ENCODE measurements around the gene SGSM1. TPM values are rescaled to one million over a fixed set of nuclear protein-coding genes. Genes with fewer than 3 reads are reported as not detected.

Gene SGSM1
- total RNA-seq, 1 donor from 2014 or later: 3.7 TPM

GRCh38 chr22:24822471-24822870 is 16.5 kb downstream of the SGSM1 start:
- H3K36me3 Mint-ChIP-seq: no peaks in the 10 kb centered on the region
- H3K9me3 Mint-ChIP-seq: no peaks in the 10 kb centered on the region
- no peak overlapping the region for H3K4me3 Mint-ChIP-seq
- DNase-seq (ENCODE audit: extremely low spot score, unreplicated experiment): no peak
- peaks cover 4% of the 10 kb centered on the region for H3K4me1 Mint-ChIP-seq (ENCODE audit: unreplicated experiment)
- no peaks in the 10 kb centered on the region for H3K27me3 Mint-ChIP-seq
- TF ChIP-seq CTCF (conservative IDR thresholded peaks at IDR 0.05): no peak
- no peak overlapping the region for H3K27ac Mint-ChIP-seq

GRCh38 chr22:24823787-24824186 is 17.8 kb downstream of the SGSM1 start:
- no peak for TF ChIP-seq CTCF (conservative IDR thresholded peaks at IDR 0.05)
- H3K27ac Mint-ChIP-seq: peak overlapping the region; percentile 50
- H3K4me1 Mint-ChIP-seq (ENCODE audit: unreplicated experiment): peaks cover 4% of the 10 kb centered on the region
- DNase-seq (ENCODE audit: extremely low spot score, unreplicated experiment): no peak
- H3K36me3 Mint-ChIP-seq: no peaks in the 10 kb centered on the region
- no peaks in the 10 kb centered on the region for H3K27me3 Mint-ChIP-seq
- no peaks in the 10 kb centered on the region for H3K9me3 Mint-ChIP-seq
- no peak overlapping the region for H3K4me3 Mint-ChIP-seq

GRCh38 chr22:24824250-24824649 is 18.2 kb downstream of the SGSM1 start:
- H3K36me3 Mint-ChIP-seq: no peaks in the 10 kb centered on the region
- H3K27ac Mint-ChIP-seq: peak overlapping the region; percentile 50
- peaks cover 8% of the 10 kb centered on the region for H3K4me1 Mint-ChIP-seq (ENCODE audit: unreplicated experiment)
- no peaks in the 10 kb centered on the region for H3K27me3 Mint-ChIP-seq
- H3K9me3 Mint-ChIP-seq: no peaks in the 10 kb centered on the region
- TF ChIP-seq CTCF (conservative IDR thresholded peaks at IDR 0.05): no peak
- DNase-seq (ENCODE audit: extremely low spot score, unreplicated experiment): no peak
- H3K4me3 Mint-ChIP-seq: no peak overlapping the region

- TF ChIP-seq CTCF (conservative IDR thresholded peaks at IDR 0.05): no peak
- no peak overlapping the region for H3K4me3 Mint-ChIP-seq
- peak overlapping the region; percentile 11 for H3K27ac Mint-ChIP-seq
- H3K27me3 Mint-ChIP-seq: no peaks in the 10 kb centered on the region
- H3K4me1 Mint-ChIP-seq (ENCODE audit: unreplicated experiment): peaks cover 14% of the 10 kb centered on the region
- H3K36me3 Mint-ChIP-seq: no peaks in the 10 kb centered on the region
- DNase-seq (ENCODE audit: extremely low spot score, unreplicated experiment): no peak
- H3K9me3 Mint-ChIP-seq: no peaks in the 10 kb centered on the region
Observed at GRCh38 chr22:24824915-24825314, 18.9 kb downstream of the SGSM1 start.

- Mint-ChIP-seq H3K4me1 (ENCODE audit: unreplicated experiment) (peaks cover 22% of the 10 kb centered on the region), H3K9me3 (no peaks in the 10 kb centered on the region), H3K27ac (peak overlapping the region; percentile 95), H3K27me3 (peaks cover 9% of the 10 kb centered on the region), H3K4me3 (peak overlapping the region; percentile 44), H3K36me3 (no peaks in the 10 kb centered on the region)
- TF ChIP-seq CTCF (conservative IDR thresholded peaks at IDR 0.05): no peak
- DNase-seq (ENCODE audit: extremely low spot score, unreplicated experiment): no peak
Observed at GRCh38 chr22:24826710-24827285, 20.8 kb downstream of the SGSM1 start.

GRCh38 chr22:24827296-24827695 is 21.3 kb downstream of the SGSM1 start:
- H3K27me3 Mint-ChIP-seq: peaks cover 9% of the 10 kb centered on the region
- no peaks in the 10 kb centered on the region for H3K9me3 Mint-ChIP-seq
- peaks cover 22% of the 10 kb centered on the region for H3K4me1 Mint-ChIP-seq (ENCODE audit: unreplicated experiment)
- H3K36me3 Mint-ChIP-seq: no peaks in the 10 kb centered on the region
- no peak overlapping the region for H3K4me3 Mint-ChIP-seq
- no peak for TF ChIP-seq CTCF (conservative IDR thresholded peaks at IDR 0.05)
- H3K27ac Mint-ChIP-seq: peak overlapping the region; percentile 95
- DNase-seq (ENCODE audit: extremely low spot score, unreplicated experiment): no peak

Measured in type B pancreatic cell (in vitro differentiated cells).